GM19324 (cell line): ENCODE measurements around the gene SERINC5.

ENCODE experiments used
- ATAC-seq: cut with Tn5 transposase; IDR thresholded peaks from one replicate; pipeline ENCODE4 v1.9.1; 2021; ENCODE audit warnings: mild to moderate bottlenecking, moderate library complexity; ENCODE audit not compliant: unreplicated experiment, low FRiP score

The SERINC5 gene

DNA sequence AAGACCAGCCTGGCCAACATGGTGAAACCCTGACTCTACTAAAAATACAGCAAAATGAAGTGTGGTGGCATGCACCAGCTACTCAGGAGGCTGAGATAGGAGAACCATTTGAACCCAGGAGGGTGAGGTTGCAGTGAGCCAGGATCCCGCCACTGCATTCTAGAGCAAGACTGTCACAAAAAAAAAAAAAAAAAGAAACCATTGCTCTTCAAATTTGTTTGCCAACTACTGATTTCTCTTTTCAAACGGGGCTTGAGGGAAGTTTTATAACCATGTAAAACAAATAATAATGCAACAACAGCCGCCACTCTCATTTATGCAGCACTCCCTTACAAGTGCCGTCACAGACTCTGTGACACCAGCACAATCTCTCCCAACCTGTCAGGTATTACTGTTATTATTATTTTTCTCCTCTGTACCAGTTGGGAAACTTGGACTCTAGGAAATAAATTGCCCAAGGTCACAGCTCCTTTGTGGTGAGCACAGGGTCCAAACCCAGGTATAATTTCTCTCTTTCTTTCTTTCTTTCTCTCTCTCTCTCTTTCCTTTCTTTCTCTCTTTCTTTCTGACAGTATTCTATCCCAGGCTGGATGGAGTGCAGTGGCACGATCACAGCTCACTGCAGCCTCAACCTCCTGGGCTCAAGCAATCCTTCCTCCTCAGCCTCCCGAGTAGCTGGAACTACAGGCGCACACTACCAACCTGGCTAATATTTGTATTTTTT lies 25.4 kb downstream of the SERINC5 start:
- ATAC-seq: no peak

DNA sequence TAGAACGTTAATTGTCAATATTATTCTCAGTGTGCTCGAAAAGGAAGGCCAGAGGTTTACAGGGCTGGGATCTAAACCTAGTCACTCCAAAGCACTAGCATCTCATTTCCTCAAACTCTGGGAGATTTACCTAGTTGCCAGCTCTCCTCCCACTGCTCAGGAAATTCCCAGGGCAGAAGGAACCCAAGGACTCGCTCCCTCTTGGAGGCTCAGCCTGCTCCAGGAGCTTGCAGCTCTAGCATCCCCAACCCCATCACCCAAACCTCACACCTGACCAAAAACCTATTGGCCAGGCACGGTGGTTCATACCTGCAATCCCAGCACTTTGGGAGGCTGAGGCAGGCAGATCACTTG lies 26.0 kb downstream of the SERINC5 start:
- no peak for ATAC-seq

DNA sequence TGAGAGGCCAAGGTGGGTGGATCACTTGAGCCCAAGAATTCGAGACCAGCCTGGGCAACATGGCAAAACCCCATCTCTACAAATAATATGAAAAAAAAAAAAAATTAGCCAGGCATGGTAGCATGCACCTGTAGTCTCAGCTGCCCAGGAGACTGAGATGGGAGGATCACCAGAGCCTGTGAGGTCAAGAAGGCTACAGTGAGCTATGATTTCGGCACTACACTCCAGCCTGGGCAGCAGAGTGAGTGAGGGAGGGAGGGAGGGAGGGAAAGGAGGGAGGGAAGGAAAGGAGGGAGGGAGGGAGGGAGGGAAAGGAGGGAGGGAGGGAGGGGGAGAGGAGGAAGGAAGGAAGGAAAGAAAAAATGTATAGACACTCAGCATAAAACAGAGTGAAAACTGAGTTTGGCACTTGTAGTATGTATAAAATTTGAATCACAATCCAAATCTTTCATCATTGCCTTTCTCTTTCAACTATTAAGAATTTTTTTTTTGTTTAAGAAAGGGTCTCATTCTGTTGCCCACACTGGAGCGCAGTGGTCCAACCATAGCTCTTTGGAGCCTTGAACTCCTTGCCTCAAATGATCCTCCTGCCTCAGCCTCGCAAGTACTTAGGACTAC lies 27.8 kb downstream of the SERINC5 start:
- no peak for ATAC-seq

DNA sequence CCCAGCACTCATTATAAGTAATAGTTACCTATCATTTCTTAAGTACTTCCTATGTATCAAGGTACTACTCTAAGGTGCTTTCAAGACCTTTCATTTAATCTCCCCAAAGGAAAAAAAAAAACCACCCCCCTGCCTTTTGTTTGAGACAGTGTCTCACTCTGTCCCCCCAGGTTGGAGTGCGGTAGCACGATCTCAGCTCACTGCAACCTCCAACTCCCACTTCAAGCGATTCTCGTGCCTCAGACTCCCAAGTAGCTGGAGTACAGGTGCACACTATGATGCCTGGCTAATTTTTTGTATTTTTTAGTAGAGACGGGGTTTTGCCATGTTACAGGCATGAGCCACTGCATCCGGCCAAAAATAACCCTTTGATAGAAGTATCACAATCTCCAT lies 29.9 kb downstream of the SERINC5 start:
- ATAC-seq: no peak

DNA sequence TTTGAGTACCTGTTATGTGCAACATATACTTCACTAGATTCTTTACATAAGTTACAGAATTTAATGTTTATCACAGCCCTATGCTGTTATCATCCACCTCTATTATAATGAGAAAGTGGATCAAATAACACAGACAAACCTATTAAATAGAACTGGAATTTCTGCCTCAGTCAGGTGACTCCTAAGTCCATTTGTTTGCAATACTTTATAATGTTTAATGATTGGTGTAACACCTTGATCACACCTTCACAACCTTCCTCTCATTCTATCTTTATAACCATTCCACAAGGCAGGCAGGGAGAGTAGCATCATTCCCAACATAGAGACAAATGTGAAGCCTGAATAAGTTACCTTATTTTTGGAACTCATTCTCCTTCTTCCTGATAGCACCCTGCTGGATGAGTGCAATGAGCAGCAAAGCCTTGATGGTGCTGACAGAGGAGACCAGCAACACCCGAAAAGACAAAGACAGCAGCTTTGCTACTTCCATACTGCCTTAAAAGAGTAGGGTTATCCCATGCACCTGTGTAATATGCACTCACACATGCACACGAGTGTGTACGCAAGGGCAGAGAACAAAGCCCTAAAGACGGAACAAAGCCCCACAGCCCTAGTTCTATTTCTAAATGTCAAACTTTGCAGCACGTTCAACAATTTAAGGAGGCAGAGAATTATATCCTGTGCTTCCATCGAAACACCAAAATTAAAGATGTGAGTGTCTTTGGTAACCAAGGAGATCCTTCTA lies 30.5 kb downstream of the SERINC5 start:
- no peak for ATAC-seq

DNA sequence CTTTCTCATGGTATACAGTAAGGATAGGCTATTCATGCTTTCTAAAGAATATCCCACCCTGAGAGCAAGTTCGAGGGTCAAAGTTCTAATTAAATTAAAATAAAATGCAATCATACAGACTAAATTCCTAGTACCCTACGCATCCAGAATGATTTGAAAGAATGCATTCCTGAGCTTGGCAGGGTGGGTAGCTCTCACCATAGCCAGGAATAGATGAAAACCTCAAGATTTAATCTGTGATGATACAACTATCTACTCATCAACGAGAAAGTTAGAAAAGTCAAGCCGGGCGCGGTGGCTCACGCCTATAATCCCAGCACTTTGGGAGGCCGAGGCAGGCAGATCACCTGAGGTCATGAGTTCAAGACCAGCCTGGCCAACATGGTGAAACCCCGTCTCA lies 32.3 kb downstream of the SERINC5 start:
- no peak for ATAC-seq

DNA sequence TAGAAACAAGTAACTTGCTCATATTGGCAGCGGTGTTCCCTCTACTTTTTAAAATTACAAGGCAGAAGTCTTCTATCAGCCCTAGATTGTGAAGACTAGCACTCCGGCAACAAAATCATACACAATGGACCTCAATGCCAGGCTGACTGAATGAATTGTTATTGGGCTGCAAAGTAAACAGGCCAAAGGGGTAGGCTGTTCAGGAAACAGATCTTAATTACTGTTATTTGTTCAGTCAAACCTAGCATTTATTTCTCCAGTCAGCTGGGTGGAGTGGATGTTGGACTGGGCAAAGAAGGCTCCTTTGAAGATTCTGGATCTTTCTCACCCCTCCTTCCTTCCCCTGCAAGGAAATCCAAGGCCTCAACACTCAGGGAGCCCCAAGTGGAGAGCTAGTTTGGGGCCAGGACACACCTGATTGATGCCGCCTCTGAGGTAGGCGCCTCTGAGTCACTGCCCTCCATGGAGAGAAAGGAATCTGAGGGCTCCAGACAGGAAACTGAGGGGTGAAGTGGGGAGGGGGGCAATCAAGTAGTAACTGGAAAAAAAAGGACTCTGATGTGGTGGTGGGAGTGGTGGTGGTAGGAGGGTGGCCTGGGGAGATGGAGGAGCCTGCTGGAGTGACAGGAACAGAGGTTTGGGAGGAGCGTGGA lies 35.5 kb downstream of the SERINC5 start:
- ATAC-seq: no peak

DNA sequence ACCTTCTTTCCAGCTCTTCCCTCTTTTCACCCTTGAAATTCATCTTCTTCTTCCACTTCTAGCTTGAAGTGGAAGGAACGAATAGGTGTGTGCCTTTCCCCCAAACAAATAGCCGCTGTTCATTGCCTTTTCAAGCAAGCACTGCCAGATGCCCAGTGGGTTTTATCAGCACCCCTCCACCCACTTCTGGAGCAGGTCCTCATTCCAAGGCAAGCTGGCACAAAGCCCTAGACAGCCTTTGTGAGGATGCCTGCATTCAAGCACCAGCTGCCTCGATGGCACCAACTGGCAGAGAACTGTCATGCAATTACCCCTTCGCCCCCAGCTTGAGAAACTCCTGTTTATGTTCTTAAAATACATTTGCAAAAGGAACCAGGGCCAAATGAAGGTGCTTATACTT lies 36.5 kb downstream of the SERINC5 start:
- no peak for ATAC-seq

DNA sequence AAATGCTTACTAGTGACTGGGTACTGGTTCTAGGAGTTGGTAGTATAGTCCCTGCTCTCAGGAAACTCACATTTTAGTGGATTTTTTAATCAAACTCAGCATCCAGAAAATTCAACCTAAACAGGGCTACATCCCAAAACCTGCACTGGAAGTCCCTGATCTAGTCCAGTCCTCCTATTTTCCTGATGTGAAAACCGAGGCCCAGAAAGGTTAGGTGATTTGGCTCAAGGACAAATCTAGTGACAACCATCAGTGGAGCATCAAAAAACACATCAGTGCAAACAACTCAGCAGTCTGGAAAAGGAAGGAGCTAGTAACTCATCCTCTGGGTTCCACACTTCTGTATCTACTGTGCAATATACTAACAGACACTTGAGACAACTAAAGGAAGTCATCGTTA lies 38.2 kb downstream of the SERINC5 start:
- no peak for ATAC-seq

DNA sequence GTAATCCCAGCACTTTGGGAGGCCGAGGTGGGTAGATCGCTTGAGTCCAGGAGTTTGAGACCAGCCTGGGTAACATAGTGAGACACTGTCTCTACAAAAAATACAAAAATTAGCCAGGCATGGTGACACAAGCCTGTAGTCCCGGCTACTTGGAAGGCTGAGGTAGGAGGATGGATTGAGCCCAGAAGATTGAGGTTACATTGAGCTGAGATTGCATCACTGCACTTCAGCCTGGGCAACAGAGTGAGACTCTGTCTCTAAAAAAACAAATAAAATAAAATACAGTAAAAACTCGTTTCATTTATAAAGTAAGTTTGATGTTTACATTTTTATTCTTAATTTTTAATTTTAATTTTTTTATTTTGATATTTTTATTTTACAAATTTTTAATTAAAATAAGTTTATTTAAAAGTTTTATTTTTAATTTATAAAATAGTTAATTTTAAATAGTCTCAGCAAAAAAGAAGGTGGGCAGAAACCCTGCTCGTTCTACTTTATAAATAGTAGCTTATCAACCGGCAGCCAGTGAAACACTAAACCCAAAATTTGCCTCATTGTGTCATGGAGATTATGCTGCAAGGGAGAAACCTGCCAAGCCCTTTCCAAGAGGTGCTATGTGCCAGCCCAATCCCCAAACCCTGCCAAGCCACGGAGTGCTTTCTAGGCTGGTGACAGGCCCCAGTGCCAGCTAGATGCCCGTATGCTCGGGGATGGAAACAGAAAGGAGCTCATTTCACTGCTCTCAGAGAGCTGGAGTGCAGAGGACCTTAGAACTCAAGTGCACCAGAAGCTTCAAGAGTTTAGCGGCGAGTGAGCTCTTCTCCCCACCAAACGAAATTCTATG lies 38.9 kb downstream of the SERINC5 start:
- ATAC-seq: no peak

DNA sequence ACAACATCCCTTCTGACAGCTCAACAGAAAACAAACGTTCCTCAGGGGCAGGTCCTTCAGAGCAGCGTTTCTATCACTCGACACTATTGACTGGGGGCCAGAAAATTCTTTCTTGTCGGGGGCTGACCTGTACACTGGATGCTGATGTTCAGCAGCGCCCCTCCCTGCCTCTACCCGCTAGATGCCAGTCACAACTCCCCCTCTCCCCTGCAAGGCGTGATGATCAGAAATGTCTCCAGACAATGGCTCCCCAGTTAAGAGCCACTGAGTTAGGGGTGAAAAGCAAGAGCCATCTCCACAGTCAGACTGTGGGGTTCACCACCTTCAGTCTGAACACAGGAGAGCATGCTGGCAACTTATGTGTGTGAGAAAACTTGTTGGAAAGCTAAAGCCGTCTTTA lies 39.8 kb downstream of the SERINC5 start:
- no peak for ATAC-seq

DNA sequence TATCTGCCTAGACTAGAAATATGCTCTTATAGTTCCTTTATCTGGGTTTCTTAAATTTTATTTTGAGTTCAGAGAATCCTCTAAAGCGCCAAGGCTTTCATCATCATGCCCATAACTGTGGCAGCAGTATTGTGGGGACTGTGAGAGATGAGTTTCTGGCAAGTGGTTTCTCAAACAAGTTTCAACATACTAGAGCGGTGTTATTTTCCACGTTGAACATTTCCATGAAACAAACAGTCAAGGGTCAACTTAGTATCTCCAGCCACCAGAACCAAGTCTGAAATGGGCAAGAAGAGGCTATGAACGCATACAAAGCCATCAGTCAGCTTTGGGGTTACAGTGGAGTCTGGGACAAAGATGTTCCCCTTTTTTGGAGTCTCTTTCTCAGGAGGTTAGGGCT lies 40.3 kb downstream of the SERINC5 start:
- ATAC-seq: no peak

DNA sequence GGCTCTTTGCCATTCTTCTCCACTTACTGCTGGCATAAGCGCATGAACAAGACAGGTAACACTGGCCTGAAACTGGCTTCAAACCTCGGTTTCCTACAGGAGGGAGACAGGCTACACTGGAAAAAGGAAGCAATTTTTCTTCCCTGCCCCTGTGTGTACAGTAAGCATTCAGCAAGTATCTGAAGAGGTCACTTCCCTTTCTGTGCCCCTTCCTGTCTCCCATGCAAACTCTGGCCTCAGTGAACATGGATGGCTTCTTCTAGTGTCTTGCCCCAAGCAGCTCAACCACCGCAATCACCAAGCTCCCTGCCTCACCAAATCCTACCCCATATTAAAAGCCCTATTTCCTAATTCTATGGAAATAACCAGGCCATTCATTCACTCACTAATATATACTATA lies 42.4 kb downstream of the SERINC5 start:
- no peak for ATAC-seq

DNA sequence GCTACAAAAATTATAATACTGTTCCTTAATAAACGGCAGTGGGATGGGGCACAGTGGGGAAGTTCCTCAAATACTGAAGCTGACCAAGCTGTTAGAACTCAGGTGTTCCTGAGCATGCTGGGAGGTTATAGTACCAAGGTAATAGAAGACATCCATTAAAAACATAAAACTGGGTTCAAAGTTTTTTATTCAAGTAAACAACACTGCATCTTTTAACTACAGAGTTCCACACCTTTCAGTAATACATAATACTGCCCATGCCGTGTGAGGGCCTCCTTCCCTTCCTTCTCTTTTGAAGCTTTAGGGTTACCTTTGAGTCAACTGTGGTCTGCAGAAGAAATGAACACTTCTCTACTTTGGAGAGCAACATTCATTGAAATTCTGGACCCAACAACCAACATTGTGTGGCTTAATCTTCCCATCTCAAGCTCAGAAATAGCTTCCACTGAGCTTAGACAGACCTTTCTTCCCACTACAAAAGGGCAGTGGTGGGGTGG lies 43.6 kb downstream of the SERINC5 start:
- no peak for ATAC-seq

DNA sequence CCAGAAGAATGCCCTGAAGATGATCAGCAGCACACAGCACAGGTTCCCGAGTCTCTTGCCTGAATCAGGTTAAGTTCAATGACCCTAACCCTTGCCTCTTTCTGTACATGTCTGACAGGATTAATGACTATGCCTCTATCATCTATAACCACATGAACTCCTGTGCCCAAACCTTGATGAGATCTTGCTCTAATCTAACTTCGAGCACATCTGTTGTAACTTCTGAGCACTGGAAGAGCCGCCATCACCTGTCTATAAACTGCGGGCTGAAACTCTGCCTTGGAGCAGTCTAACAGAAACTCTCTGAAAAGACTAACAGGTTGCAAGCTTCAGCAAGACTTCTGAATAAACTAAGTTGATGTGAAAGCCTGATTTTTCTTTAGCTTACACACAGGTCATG lies 44.5 kb downstream of the SERINC5 start:
- no peak for ATAC-seq

DNA sequence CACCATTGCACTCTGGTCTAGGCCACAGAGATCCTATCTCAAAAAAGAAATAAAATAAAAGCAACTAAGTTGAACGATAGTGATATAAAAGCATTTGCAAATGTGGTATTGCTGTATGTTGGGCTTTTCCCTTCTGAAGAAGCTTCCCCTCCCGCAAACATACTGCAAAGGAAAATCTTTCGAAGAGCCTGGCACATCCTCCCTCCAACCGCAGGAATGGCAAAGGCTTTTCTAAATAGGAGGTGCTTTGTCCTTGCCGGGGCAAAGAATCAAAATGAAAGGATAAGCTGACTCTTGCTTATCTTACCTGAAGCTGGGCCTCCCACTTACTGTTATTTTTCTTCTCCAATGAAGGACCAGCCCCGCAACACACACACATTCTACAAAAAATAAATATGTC lies 45.8 kb downstream of the SERINC5 start:
- no peak for ATAC-seq

DNA sequence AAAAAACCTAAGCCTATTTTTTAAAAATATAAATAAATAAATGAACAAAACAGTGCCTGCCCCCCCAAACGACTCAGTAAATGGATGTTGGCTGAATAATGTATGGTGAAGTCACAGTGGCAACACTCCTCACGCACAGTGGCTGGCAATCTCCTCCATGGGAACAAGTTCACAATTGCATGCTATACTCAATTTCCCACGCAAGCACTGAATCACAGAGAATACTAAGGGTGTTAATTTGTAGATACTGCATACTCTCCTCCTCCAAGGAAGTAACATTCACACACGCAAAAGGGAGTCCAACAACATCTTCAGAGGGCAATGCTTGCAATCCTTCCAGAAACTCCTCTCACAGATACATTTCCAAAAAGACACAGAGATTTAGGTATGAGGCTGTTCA lies 47.5 kb downstream of the SERINC5 start:
- no peak for ATAC-seq

DNA sequence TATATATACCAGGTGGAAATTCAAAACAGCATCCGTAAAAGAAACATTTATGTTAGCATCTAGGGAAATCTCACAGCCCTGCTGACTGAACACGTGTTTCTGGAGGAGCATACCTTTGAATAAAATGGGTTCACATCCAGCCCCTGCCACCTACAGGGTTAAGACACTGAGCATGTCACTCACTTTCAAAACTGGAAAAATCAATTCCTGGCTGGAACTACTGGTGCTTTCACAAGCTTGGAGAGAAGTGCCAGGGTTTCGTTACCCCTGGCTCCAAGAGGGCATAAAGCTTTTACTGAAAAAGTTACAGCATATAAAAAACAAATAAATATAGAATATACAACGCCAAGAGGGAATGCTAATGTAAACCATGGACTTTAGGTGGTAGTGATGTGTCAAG lies 48.0 kb downstream of the SERINC5 start:
- ATAC-seq: no peak

DNA sequence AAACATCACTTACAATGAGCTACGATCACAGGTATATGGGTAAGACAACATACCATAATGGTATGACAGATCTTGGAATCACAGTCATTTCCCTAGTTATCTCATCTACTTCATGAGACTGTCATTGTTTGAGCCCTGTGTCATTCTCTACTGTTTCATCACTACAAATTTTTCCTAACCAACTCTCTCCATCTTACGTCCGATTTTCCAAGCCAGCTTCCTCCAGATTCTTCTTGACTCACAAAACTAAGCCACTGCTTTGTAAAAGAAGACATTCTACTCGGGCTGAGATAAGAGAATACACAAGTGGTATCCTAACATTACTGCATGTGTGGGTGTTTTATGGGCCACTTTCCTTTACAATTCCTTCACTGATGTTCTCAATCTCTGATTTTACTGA lies 49.6 kb downstream of the SERINC5 start:
- ATAC-seq: no peak

DNA sequence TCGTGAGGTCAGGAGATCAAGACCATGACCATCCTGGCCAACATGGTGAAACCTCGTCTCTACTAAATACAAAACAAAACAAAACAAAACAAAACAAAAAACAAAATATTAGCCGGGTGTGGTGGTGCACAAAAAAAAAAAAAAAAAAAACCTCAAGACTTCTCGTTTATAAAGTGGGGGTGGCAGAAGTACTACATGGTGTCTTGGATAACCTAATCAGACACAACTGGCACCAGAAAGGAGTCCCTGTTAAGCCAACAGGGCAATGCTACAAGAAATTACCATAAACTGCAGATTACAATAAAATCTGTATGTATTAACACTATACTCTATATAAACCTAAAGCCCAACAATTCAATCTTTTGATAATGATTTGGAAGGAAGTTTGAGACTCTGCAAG lies 50.0 kb downstream of the SERINC5 start:
- ATAC-seq: no peak
